Upper lobe of right lung (tissue), 1 donor: ENCODE measurements around the gene ASCC1. TPM values are rescaled to one million over a fixed set of nuclear protein-coding genes. Genes with fewer than 3 reads are reported as not detected.

Experiments used
- ATAC-seq: fragments of 200-7000 bp; cut with Tn5 transposase; one replicate; pipeline ENCODE4 v1.9.1; 2020; ENCODE audit warnings: mild to moderate bottlenecking, moderate library complexity
- DNase-seq: peaks from one replicate; pipeline ENCODE4 v3.0.0-alpha.2; 2020
- H3K27ac ChIP-seq: fragments of 200-600 bp; one replicate; pipeline ENCODE4 v1.8.0; 2022
- H3K27me3 ChIP-seq: fragments of 200-600 bp; one replicate; pipeline ENCODE4 v1.8.0; 2022; ENCODE audit warnings: mild to moderate bottlenecking
- H3K36me3 ChIP-seq: fragments of 200-600 bp; one replicate; pipeline ENCODE4 v1.8.0; 2022
- H3K4me1 ChIP-seq: fragments of 200-600 bp; one replicate; pipeline ENCODE4 v1.8.0; 2022
- H3K4me3 ChIP-seq: fragments of 200-600 bp; one replicate; pipeline ENCODE4 v1.8.0; 2022; ENCODE audit warnings: mild to moderate bottlenecking
- H3K9me3 ChIP-seq: fragments of 200-600 bp; one replicate; pipeline ENCODE4 v1.8.0; 2022
- intact Hi-C: fragments of 100-400 bp; cut with DNase I; formaldehyde crosslinking; loops from one replicate; pipeline ENCODE4 v1.11.0; 2022
- total RNA-seq: library from RNA; stranded (reverse); fragmentation: NEBNext Ultra II Directional; extraction: Animal tissue kit (Norgen Biotek cat#: 25700); gene quantifications from one replicate; pipeline ENCODE4 v1.2.1, GENCODE V29; 2021
- TF ChIP-seq, protein P1 (sequence below): fragments of 200-600 bp; IDR thresholded peaks from one replicate; pipeline ENCODE4 v1.8.0; 2022; ENCODE audit warnings: antibody characterized with exemption
- donor health status: DM: no; HTN: yes; CAD: no; lungs with severe emphysema.

The ASCC1 gene
- total RNA-seq, 1 donor from 2014 or later: 27.4 TPM

DNA sequence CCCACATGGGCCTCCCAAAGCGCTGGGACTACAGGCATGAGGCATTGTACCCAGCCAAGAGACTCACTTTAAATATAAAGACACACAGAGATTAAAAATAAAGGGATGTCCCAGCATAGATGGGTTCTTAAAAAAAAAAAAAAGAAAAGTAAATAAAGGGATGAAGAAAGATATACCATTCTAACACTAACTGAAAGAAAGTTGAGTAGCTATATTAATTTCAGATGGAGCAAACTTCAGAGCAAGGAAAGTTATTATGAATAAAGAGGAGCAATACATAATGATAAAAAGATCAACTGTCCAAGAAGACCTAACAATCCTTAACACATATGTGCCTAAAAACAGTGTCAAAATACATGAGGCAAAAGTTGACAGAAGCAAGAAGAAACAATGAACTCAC, 94.7 kb downstream of the ASCC1 start:
- H3K27ac ChIP-seq: no peak overlapping the region
- H3K27me3 ChIP-seq: no peaks in the 10 kb centered on the region
- intact Hi-C loops: no loop called here
- TF ChIP-seq, protein P1, sequence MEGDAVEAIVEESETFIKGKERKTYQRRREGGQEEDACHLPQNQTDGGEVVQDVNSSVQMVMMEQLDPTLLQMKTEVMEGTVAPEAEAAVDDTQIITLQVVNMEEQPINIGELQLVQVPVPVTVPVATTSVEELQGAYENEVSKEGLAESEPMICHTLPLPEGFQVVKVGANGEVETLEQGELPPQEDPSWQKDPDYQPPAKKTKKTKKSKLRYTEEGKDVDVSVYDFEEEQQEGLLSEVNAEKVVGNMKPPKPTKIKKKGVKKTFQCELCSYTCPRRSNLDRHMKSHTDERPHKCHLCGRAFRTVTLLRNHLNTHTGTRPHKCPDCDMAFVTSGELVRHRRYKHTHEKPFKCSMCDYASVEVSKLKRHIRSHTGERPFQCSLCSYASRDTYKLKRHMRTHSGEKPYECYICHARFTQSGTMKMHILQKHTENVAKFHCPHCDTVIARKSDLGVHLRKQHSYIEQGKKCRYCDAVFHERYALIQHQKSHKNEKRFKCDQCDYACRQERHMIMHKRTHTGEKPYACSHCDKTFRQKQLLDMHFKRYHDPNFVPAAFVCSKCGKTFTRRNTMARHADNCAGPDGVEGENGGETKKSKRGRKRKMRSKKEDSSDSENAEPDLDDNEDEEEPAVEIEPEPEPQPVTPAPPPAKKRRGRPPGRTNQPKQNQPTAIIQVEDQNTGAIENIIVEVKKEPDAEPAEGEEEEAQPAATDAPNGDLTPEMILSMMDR: no peak
- no peak for DNase-seq
- H3K4me1 ChIP-seq: no peaks in the 10 kb centered on the region
- peaks cover 3% of the 10 kb centered on the region for H3K36me3 ChIP-seq
- no peak for ATAC-seq
- no peaks in the 10 kb centered on the region for H3K9me3 ChIP-seq
- H3K4me3 ChIP-seq: no peak overlapping the region

DNA sequence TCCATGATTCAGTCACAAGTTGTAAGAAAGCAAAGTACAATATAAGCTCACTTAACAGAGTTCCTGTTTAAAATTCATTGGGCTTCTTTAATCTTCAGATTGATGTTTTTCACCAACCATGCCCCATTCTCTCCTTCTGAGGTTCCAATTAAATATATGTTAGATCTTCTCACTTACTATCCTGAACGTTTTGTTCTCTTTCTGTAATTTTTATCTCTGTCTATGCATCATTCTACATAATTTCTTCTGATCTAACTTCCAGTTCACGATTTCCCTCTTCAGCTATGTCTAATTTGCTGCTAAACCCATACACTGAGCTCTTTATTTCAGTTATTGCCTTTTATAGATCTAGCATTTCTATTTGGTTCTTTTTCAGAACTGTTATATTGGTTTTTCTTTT, 99.7 kb downstream of the ASCC1 start:
- Histone ChIP-seq H3K9me3 (no peaks in the 10 kb centered on the region), H3K36me3 (peaks cover 3% of the 10 kb centered on the region), H3K4me1 (no peaks in the 10 kb centered on the region), H3K27me3 (no peaks in the 10 kb centered on the region), H3K4me3 (no peak overlapping the region), H3K27ac (no peak overlapping the region)
- DNase-seq (no peak), ATAC-seq (no peak)
- TF ChIP-seq, protein P1: no peak
- intact Hi-C loops: no loop called here

DNA sequence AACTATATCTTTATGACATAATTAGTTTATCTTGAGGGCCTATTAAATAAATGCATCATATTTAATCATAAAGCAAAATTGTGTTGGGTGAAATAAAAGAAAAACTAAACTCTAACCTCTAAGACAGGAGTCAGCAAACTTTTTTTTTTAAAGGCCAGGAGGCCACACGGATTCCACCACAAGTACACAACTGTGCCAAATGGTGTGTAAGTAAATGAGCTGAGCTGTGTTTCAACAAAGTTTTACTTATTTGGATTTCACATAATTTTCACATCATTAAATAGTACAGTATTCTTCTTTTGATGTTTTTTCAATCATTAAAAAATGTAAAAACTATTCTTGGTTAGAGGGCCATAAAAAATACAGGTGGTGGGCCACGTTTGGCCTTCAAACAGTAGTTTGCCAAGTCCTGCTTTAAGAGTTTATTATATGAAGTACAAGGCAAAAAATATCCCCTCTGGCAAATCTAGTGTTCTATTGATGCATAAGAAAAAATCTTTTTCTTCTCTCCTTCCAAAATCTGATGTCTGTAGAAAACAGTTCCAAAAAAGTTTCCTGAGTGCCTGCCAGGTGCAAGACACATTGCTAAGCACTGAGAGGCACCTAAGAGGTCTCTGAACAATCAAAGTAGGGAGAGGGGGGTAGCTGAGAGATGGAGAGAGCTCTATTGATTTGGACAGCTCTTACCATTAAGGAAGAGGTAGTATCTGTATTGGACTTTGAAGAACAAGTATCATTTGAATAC, 101.2 kb downstream of the ASCC1 start:
- intact Hi-C loops: no loop called here
- TF ChIP-seq, protein P1: no peak
- ATAC-seq (no peak), DNase-seq (no peak)
- Histone ChIP-seq H3K27ac (no peak overlapping the region), H3K4me3 (no peak overlapping the region), H3K4me1 (no peaks in the 10 kb centered on the region), H3K27me3 (no peaks in the 10 kb centered on the region), H3K36me3 (peaks cover 3% of the 10 kb centered on the region), H3K9me3 (no peaks in the 10 kb centered on the region)

DNA sequence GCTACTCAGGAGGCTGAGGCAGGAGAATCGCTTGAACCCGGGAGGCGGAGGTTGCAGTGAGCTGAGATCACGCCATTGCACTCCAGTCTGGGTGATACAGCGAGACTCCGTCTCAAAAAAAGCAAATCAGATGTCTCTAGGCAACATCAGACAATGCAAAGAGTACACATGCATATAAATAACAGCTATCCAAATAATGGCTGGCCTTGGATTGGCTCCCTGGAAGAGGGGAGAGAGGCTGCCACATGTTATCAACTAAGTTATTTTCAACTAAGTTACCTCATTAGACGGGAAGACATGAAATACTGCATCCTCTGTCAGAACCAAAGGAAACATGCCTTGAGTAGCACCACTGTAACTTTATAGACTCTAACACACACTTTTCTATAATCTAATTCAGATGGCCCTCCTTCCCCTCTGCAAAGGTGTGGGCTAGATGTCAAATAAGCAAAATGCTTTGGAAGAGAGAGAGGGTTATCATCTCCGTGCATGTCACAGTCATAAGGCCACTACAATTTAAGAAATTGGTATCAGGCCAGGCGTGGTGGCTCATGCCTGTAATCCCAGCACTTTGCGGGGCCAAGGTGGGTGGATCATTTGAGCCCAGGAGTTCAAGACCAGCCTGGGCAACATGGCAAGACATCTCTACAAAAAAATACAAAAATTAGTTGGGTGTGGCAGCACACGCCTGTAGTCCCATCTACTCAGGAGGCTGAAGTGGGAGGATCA, 105.2 kb downstream of the ASCC1 start:
- no peak for DNase-seq
- Histone ChIP-seq H3K4me3 (no peak overlapping the region), H3K4me1 (peaks cover 8% of the 10 kb centered on the region), H3K27ac (no peak overlapping the region), H3K9me3 (no peaks in the 10 kb centered on the region), H3K27me3 (no peaks in the 10 kb centered on the region), H3K36me3 (no peaks in the 10 kb centered on the region)
- TF ChIP-seq, protein P1: no peak
- ATAC-seq: no peak
- intact Hi-C loops: no loop called here

DNA sequence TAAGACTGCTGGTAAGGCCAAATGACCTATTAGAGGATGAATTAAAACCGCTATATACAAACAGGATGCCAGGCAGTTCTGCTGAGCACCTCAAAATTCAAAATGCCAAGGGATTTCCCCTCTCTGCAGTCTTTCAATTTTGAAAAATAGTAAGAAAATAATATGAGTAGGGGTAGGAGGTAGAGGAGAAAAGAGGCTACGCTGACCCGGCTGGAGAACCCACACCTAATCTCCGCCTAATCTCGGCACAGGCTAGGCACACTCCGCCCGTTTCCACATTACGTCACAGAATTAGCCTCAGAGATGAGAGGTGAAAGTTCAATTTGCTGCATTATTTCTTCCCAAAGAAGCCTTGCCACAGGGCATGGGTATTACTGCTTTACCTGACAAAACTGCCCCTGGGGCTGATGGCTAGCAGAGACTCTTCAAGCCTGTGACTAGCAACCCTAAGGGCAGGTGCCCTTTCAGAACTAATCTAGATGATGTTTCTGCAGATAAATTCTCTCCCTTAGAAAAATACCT, 106.4 kb downstream of the ASCC1 start:
- DNase-seq: no peak
- Histone ChIP-seq H3K27ac (peak overlapping the region; percentile 18), H3K4me1 (peaks cover 8% of the 10 kb centered on the region), H3K4me3 (no peak overlapping the region), H3K36me3 (no peaks in the 10 kb centered on the region), H3K9me3 (no peaks in the 10 kb centered on the region), H3K27me3 (no peaks in the 10 kb centered on the region)
- intact Hi-C loops: no loop called here
- ATAC-seq: no peak
- TF ChIP-seq, protein P1: no peak
